Daoy (cell line): ENCODE results near the gene WDR7. TPM values are rescaled to one million over a fixed set of nuclear protein-coding genes. Genes with fewer than 3 reads are reported as not detected.

Experiments
- DNase-seq: peaks from one replicate; pipeline ENCODE4 v3.0.0-alpha.2; 2015; ENCODE audit warnings: low read depth
- total RNA-seq: library from RNA; depleted of rRNA; stranded (reverse); fragments of >200 nt; shearing (Covaris generic); gene quantifications from 2 replicates; pipeline ENCODE4 v1.2.3, GENCODE V29; 2014

Gene WDR7
- total RNA-seq, 1 experiment from 2014 or later, result 5.8 TPM

DNA sequence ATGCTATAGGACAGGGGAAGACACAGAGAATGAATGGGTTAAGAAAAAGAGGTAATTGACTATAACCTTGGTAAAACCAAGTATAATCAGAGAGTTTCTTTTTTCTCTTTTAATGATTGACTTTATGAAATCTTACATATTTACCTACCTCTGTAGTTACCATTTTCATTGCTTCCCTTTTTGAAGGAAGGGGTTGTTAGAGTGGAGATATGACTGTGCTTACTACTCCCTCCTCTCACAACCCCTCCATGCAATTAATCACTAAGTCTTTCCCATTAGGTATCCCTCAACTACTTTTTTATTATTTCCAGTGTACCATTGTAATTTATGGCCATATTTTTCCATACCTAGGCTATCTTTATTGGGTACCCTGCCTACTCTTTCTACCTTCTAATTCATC, 71.4 kb downstream of the WDR7 start:
- DNase-seq, result no peak

DNA sequence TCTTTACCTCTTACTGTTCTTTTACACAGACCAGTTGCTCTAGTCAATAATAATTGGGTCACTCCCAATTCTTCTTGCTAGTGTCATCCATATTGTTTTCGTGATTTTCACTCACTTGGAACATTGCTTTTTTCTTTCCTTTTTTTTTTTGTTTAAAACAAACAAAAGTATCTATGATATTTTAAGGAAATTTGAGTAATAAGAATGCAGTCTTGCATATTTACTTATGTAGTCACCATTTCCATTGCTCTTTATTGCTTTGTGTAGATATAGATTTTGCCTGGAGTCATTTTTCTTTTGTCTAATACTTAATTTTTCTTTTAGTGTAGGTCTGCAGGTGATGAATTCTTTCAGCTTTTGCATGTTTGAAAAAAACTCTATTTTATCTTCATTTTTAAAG, 71.9 kb downstream of the WDR7 start:
- no peak for DNase-seq

DNA sequence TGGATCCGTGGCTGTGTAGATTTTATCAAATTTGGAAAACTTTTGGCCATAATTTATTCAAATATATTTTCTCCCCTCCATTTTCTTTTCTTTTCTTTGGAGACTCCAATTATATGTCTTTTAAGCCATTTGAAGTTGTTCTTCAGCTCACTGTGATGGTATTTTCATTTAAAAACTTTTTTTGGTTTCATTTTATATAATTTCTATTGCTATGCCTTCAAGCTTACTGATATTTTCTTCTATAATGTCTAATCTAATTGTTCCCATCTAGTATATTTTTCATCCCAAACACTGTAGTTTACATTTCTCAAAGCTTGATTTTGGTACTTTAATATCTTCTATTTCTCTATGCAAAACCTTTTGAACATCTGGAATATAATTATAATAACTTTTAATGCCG, 72.5 kb downstream of the WDR7 start:
- no peak for DNase-seq

DNA sequence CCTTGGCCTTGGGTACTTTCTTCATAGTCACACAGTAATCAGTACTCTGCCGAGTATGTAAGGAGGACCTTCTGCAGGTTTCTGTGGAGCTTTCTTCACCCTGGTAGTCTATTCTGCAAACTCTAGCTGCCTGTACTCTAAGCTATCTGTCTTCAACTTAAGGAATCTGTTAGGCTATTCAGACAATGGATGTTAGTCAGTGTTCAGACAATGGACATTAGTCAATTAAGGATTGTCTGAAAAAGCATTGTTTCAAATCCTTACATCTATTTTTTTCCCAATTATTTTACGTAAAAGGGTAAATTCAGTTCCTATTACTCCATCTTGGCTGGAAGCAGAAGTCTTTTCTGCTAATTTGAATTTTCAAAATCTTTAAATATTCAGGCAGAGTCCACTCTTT, 75.7 kb downstream of the WDR7 start:
- DNase-seq, result no peak

DNA sequence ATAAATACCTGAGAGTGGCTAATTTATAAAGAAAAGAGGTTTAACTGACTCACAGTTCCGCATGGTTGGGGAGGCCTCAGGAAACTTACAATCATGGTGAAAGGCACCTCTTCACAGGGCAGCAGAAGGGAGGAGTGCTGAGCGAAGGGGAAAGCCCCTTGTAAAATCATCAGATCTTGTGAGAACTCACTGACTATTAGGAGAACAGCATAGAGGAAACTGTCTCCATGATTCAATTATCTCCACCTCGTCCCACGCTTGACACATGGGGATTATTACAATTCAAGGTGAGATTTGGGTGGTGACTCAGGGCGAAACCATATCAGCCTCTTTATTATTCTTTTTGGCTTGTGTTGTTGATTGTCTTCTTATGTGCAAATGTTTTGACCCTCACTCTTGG, 76.2 kb downstream of the WDR7 start:
- no peak for DNase-seq

DNA sequence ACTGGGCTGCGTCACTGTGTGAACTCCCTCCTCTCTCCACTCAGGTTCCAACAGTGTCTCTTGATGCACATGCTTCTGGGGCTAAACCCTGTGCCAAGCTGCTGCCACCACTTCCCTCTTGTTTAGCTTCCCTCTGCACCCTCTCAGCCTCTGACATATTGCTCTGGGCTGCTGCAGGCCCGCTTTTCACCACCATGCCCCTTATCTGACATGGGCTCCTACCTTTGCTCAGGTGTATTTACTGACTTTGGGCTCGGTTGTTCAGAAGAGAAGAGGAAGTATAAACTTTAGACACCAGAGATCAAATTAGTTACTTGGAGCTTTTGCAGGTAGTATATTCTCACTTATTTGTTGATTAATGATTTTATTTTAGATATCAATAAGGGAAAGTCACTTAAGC, 77.6 kb downstream of the WDR7 start:
- DNase-seq, result no peak

DNA sequence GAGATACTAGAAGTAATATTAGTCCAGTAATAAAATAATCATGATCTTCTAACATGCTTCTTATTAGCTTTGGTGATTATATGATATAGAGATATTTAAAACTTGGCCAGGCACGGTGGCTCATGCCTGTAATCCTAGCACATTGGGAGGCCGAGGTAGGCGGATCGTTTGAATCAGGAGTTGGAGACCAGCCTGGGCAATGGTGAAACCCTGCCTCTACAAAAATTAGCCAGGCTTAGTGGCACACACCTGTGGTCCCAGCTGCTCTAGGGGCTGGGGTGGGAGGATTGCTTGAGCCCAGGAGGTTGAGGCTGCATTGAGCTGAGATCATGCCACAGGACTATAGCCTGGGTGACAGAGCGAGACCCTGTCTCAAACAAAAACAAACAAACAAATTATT, 87.0 kb downstream of the WDR7 start:
- no peak for DNase-seq

DNA sequence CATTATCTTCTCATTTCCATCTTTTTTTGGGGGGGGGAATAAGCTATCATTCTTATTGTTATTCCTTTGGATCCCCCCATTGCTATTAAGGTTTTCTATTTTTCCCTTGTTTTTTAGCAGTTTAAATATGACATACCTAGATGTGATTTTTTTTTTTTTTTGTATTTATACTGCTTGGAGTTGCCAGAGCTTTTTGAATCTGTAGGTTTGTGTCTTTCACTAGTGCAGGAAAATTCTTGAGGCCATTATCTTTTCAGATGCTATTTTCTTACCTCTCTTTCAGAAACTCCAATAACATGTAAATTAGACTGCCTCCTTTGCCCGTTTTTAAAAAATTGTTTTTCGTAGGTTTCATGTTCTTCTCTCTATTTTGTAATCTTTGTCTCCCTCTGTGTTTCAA, 88.6 kb downstream of the WDR7 start:
- DNase-seq, result no peak

DNA sequence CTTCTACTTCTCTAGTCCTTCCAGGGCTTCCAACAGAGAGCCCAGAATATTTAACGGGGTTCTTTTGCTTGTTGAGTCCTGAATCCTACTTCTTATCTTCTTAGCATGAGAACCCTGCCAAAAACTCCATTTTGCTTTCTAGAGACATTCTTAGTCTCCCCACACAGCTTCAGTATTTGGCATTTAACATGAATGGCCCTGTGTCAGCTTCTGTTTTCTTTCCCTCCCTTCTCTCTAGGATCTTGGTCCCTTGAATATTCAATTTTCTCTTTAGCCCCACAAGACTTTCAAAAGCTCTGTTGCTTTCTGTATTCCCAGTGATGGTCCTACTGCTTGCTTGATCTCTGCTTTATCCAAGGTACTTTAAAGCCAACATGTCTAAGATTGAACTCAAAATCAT, 89.5 kb downstream of the WDR7 start:
- no peak for DNase-seq

DNA sequence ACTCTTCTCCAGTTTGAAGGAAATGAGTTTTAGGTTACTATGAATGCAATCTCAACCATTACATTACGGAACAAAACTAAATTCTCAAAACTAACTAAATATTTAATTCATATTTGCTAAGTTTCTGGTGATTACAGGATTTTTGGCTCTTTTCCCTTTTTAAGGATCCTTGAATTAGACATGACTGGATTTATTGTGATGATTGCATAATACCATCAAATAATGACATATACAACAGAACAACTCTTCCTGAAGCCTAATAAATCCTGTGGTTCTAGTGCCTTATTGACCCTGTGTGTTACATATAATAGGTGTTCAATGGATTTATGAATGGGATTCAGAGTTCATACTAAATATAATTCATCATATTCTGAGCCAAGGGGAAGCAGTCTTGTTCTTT, 90.5 kb downstream of the WDR7 start:
- no peak for DNase-seq

DNA sequence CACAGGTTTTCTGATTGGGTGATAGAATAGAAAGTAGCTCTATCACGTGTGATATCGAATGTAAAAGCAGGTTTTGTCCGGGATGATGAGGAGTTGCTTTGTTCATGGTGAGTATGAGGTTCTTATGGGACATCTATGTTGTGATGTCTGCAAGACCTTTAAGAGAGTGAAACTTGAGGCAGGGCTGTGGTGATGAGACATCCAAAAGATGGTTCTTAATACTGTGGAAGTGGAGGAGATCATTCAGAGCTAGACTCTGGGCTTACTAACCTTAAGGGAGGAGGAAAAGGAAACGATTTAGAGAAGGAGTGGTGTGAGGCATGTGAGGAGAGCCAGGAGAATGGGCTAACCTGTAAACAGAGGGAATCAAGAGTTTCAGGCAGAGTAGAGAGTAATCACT, 92.0 kb downstream of the WDR7 start:
- DNase-seq, result no peak

DNA sequence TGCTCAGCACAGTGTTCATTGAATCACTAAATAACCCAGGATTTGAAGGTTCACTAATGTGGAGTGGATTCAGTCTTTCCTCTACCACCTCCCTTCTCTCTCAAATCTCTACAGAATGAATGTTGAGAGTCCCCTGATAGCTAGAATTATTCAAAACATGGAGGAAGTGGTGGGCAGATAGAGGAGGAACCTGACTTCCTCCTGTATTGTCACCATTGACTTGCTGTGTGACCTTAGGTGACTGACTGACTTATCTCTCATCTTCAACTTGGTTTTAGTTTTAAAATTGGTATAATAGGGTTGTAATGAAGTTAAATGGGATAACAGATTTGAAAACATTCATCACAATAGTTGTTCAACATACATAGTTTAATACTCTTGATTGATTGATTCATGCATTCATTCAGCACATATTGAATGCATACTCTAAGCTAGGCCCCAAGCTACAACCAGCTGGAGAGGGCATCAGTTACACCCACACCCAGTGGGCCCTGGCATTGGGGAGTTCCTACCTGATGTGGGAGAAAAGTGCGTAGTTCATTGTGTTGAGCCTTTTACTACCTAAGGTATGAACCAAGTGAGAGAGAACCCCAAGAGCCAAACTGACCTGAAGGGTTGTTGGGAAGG, 96.0 kb downstream of the WDR7 start:
- DNase-seq, result no peak

DNA sequence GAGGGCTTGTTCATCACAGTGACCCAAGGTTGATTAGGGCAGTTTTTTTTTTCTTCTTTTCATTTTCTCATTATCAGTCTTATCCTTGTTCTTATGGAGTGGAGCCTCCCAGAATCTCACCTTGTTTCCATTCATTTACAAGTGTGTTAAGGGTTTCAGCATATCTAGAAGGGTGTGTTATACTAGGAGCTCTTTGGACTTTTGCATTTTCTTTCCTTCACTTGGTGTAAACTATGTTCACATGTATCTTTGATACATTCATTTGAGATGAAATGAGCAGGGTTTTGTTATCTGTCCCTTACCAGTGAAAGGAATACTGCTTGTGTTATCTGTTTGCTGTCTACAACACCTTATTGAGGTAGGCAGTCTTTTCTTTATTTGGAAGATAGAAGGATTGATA, 96.7 kb downstream of the WDR7 start:
- DNase-seq, result no peak

DNA sequence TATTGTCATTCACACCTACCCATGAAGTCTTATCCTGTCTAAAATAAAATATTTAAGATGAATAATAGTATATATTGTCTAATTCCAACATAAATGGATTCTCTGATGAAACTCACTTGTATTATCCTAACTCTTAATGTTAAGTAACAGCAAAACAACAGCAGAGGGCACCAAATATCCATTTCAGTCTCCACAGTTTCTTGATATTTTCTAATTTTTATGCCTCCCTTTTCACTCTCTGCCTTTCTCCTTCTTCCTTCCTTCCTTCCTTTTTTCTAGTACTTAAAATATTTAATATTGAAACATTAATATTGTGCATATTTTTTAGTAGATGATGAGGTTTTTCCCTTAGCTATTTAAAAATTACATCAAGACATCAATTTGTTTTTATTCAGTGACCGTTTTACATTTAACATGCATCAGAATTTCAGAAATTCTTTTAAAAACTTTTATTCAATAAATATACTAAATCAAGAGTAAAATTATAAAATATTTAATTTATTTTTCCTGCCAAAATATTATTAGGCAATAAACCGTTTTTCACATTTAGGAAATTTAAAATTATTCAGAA, 97.6 kb downstream of the WDR7 start:
- peak; percentile 2 for DNase-seq

DNA sequence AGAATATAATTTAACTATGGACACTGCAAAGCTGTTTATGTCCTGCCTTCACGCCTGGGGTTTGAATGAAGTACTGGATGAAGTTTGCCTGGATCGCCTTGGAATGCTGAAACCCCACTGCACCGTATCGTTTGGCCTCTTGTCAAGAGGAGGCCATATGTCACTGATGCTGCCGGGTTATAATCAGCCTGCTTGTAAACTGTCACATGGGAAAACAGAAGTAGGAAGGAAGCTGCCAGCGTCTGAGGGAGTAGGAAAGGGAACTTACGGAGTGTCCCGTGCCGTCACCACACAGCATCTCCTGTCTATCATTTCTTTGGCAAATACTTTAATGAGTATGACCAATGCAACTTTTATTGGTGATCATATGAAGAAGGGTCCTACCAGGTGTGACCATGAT, 105.8 kb downstream of the WDR7 start:
- DNase-seq, result no peak

DNA sequence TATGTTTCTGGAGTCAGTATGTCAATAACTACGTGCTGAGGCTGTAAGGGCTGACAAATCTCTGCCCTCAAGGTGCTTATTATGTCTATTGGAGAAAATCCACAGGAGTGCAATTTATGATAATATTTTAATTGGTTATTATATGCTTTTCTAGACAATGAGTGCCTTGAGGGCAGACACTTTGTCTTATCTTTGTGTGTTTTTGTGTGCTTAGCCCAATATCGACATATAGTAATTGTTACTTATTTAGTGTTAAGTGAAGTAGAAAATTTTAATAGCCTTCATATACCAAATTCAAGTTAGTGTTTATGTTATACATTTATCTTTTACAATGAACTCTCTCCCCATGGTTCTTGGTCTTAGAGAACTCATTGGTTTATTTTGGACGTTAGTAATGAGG, 118.9 kb downstream of the WDR7 start:
- DNase-seq, result no peak

DNA sequence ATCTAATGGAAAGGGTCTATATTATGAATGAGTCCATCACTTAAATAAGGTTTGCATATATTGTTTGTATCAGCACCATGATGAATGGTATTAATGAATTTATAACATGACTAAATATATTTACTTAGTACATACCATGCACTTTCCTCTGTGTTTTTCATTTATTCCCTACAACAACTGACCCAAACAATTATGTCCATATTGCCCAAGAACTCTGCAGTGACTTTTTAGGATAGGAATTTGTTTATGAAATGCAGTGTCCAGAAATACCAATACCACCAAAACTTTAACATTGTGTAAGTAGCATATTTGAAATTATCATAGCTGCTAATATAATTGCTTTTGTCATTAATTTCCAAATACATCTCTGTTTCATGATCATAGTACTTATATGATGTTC, 119.7 kb downstream of the WDR7 start:
- no peak for DNase-seq

DNA sequence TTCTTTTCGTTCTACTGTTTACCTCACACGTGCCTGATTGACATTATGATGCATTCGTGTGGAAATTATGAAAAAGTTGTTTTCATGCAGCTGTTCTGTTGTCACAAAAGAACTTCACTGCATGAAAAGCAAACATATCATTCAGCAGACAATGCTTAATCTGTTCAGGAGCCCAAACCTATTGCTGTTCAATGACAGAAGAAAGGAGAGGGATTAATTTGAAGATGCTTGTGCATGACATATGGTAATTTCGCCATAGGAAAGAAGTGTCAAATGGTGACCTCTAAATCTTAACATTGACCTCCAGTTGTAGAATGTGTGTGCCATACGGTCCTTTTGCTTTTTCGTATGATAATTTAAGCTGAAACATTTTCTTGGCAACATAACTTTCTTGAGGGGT, 124.5 kb downstream of the WDR7 start:
- DNase-seq, result no peak

DNA sequence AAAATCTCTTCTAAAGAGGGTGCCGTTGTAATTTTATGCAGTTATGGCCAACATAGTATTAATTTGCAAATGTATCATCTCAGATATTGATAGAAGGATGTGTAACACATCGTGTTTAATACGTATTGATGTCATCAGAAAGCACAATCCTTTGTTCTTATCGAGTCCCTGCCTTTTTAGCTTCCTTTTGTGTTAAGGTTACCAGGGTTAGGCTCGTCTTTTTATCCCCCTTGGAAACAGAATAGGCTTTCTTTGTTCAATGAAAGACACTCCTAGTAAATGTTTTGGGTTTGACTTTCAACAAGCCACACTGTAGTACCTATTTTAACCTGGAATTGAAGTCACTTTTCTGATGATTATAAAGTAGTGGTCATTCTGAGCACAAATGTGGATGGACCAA, 136.2 kb downstream of the WDR7 start:
- no peak for DNase-seq

DNA sequence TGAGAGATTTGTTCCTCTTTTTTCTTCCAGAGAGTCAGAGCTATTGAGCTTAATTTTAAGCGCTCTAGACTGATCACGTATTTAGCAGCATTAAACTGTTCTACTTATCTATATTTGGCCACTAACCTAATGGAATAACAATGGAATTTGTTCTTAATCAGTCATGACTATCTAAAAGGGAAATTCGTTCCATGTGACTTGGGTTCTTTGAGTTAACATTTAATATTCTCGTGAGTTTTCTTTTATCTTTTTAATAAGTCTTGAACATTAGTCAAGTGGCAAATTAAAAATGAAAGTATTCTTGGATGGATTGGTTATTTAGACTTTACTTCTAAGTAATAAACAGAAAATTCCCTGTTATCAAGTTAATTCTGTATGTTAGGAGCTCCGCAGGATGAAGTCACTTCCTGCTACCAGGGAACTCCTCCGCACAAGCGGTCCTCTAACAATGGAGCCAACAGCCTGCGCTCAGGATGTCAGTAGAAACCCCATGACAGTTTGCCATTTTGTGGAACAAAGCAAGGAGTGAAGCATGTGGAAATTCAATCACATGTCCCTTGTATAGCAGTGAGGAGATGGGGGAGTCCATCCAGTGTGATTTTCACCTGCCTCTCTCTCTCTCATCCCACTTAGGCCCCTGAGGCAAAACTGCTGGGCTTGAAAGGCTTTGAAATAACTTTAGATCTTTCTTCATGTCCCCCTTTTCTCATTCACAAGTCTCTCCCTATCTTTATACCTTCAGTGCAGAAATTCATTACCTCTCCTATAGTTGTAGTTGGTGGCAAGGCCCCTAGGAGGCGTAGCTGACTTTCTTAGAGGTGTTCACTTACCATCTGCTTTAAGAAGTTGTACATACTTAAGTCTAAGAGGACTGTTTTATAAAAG, 138.1 kb downstream of the WDR7 start:
- peak; percentile 15 for DNase-seq

DNA sequence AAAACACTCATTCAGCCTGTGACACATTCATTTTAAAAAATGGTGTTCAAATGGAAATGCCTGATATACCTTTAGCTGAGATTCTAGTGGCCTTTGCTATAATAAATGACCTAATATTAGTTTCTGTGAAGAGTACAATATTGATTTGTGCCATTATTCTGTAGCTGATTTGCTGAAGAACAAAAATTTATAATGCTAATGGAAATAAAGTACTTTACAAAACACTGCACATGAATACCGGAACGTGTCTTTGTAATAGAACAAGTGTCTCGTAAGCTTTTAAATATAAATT, 138.7 kb downstream of the WDR7 start:
- no peak for DNase-seq

DNA sequence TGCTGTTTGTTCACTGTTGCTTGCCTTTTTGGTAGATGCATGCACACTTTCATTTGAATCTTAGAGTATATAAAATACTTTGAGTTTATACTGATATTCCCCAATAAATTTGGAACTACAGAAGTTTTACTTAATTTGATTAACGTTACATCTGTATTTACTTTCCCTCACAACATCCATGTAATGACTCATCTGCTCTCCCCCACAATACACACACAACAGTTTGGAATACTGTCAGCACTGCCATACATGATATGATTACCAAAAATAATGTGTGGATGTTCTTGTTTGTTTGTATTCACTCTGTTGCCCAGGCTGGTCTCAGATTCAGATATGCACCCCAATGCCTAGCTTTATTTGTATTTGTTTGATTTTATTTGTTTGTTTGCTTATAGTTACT, 144.2 kb downstream of the WDR7 start:
- peak; percentile 3 for DNase-seq

DNA sequence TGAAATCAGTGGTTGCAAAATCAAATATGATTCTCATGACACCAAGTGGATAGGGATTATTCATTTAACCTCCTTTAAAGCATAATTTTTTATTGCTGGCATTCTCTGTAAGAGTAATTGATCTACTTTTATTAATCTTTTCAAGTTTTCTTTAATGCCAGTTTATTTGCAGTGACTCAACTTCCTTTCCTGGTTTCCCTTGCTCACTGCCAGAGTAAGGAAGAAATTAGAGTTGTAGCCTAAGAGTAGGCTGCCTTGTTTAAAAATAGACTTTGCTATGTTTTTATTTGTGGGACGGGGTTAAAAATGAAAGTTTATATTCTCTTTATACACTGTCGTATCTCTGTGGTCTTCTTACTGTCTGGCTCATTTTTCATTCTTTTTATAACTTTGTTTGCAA, 148.6 kb downstream of the WDR7 start:
- no peak for DNase-seq

DNA sequence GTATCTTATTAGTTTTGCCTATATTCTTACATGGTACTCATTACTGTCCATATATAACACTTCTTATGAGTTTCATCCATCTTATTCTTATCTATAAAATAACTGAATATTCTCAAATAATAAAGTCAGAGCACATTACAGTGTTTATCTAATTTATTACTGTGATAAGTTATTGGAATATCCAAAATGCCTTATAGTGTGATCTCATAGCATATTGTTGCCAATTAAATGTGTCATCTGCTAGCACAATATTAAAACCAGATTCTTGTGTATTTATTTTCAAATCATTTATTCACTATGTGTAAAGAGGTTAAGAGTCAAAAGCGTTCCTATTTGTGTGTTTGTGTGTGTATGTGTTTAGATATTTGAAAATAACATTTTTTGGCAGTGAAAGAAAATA, 151.9 kb downstream of the WDR7 start:
- DNase-seq, result no peak
